ENCODE data around the gene SH3RF2. TPM values are rescaled to one million over a fixed set of nuclear protein-coding genes. Genes with fewer than 3 reads are reported as not detected.

The SH3RF2 gene
- total and polyA plus RNA-seq, 9 of the 15 experiments (the other 6 are each of a cell fraction or from before 2014, with no cell fraction given): 0.05 TPM; not detected in 8

GRCh38 chr5:146111409-146111808, 175.0 kb downstream of the SH3RF2 start (continued):
- TF ChIP-seq SOX6 (IDR thresholded peaks at IDR 0.05) (peak; percentile 53; the same call in 1 of the 2 replicates), ATF6 (CRISPR knock-in tag; IDR thresholded peaks at IDR 0.05) (no peak), SP1 (CRISPR knock-in tag; IDR thresholded peaks at IDR 0.05) (0 out of 2 replicates have a peak, but pooled peaks have one; percentile 20), TARDBP (IDR thresholded peaks at IDR 0.05) (no peak), POLR2G (IDR thresholded peaks at IDR 0.05; ENCODE audit: low read depth, low read length) (0 out of 2 replicates have a peak, but pooled peaks have one; percentile 22), PML (IDR thresholded peaks at IDR 0.05; ENCODE audit: low read length) (peak; percentile 86), ZNF3 (CRISPR knock-in tag; IDR thresholded peaks at IDR 0.05) (no peak), NFE2 (IDR thresholded peaks at IDR 0.05; ENCODE audit: low read depth) (peak; percentile 44; the same call in 1 of the 2 replicates), ZNF76 (CRISPR knock-in tag; IDR thresholded peaks at IDR 0.05; ENCODE audit: borderline replicate concordance) (no peak), FOXK2 (conservative IDR thresholded peaks at IDR 0.05 in 1 of 2, IDR thresholded peaks at IDR 0.05 in 1 of 2; ENCODE audit: low read depth in 2 of 2) (no peak), IRF1 (CRISPR knock-in tag; IDR thresholded peaks at IDR 0.05; ENCODE audit: borderline replicate concordance) (no peak), ARID3B (CRISPR knock-in tag; IDR thresholded peaks at IDR 0.05; ENCODE audit: borderline replicate concordance) (no peak), HES1 (IDR thresholded peaks at IDR 0.05; ENCODE audit: low read depth) (no peak), CCNT2 (IDR thresholded peaks at IDR 0.05; ENCODE audit: borderline replicate concordance, extremely low read depth, insufficient read length, low read depth, low read length) (peak; percentile 68), KDM1A (IDR thresholded peaks at IDR 0.05) (peak in 1 of 2 experiments; percentile 44; a peak in 1 of 4 replicates), GATAD2B (IDR thresholded peaks at IDR 0.05; ENCODE audit: borderline replicate concordance) (no peak), NONO (IDR thresholded peaks at IDR 0.05; ENCODE audit: low read depth in 2 of 2, low read length in 1 of 2) (0 out of 4 replicates have a peak, but pooled peaks of 1 of the 2 experiments have one; percentile 26), ELF2 (CRISPR knock-in tag; IDR thresholded peaks at IDR 0.05) (no peak), ZNF212 (CRISPR knock-in tag; IDR thresholded peaks at IDR 0.05) (no peak), POLR3A (IDR thresholded peaks at IDR 0.05; ENCODE audit: borderline replicate concordance, extremely low read depth, insufficient read depth, insufficient read length) (no peak)

Data from K562 (cell line).